Measurements from ENCODE around the gene HERPUD1. TPM values are rescaled to one million over a fixed set of nuclear protein-coding genes. Genes with fewer than 3 reads are reported as not detected.

The HERPUD1 gene
- polyA plus RNA-seq, 1 of the 3 experiments (the other 2 are of a cell fraction): 46.3 TPM

DNA sequence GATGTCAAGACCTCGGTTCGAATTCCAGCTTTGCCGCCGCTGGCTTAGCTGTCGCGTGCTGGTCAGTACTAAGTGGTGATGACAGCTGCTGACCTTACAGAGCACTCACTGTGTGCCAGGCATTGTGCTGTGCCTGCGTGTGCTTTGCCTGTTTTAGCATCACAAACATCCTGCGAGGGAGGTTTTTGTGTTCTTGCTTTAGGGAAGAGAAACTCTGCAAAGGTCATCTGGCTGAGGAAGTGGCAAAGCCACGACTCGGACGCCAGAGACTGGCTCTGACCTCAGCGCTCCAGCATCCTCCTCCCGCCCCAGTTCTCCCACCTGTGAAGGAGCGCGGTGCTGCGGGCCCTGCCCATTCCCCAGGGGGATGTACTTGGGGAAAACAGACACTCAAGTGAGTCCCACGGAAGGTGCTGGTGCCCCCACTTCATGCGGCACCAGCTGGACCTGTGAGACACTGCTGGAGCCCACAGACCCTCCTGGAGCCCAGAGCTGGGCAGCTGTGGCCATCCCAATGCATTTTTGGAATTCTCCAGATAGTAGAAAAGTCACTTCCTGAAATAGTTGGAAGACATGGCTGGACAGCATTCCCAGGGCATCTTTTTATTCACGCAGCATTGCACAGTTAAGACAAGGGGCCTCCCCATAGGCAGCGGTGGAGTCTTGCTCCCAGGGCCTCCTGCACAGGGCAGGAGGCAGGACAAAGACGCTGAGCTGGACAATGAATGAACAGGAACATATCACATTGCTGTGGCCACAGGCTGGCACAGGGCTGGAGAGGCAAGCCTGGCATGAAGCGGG lies 20.0 kb upstream of the HERPUD1 start:
- ChIA-PET POLR2A (interaction anchor here (1.4 kb wide), 2 partner anchors 20 kb away, joined by 4 to 6 read pairs; partner anchors contain the start of gene HERPUD1), CTCF (no interaction called here)
- Histone ChIP-seq H3K79me2 (ENCODE audit: insufficient read depth) (no peaks in the 10 kb centered on the region), H2AFZ (ENCODE audit: low read depth) (peak overlapping the region; percentile 44), H3K4me3 (ENCODE audit: low read depth in 2 of 2, low read length in 1 of 2) (no peak overlapping the region), H3K9me3 (no peaks in the 10 kb centered on the region), H3K27me3 (ENCODE audit: insufficient read depth) (no peaks in the 10 kb centered on the region), H3K9ac (no peak overlapping the region), H3K27ac (ENCODE audit: low read depth in 2 of 2, low read length in 1 of 2) (0 out of 4 replicates have a peak overlapping the region, but pooled peaks of 1 of the 2 experiments have one; percentile 48), H3K4me1 (ENCODE audit: control insufficient read depth in 1 of 2, insufficient read depth in 2 of 2, low read depth in 1 of 2, low read length in 1 of 2) (peaks cover 0 to 20% of the 10 kb centered on the region in 2 experiments; a peak in 2 of 4 replicates), H3F3A (replicated peaks; ENCODE audit: insufficient read depth) (no peaks in the 10 kb centered on the region), H4K20me1 (ENCODE audit: insufficient read depth) (no peaks in the 10 kb centered on the region), H3K4me2 (peak overlapping the region; percentile 14), H3K9me2 (no peaks in the 10 kb centered on the region), H3K36me3 (replicated peaks in 1 of 2; ENCODE audit: control insufficient read depth in 1 of 2, insufficient read depth in 2 of 2, low read length in 1 of 2) (no peaks in the 10 kb centered on the region)
- TF ChIP-seq, protein P1, sequence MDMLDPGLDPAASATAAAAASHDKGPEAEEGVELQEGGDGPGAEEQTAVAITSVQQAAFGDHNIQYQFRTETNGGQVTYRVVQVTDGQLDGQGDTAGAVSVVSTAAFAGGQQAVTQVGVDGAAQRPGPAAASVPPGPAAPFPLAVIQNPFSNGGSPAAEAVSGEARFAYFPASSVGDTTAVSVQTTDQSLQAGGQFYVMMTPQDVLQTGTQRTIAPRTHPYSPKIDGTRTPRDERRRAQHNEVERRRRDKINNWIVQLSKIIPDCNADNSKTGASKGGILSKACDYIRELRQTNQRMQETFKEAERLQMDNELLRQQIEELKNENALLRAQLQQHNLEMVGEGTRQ (IDR thresholded peaks at IDR 0.05; ENCODE audit: borderline replicate concordance, low read depth, low read length): no peak
- no peak for TF ChIP-seq GABPA (IDR thresholded peaks at IDR 0.05; ENCODE audit: low read depth)
- TF ChIP-seq TEAD4 (IDR thresholded peaks at IDR 0.05; ENCODE audit: borderline replicate concordance, insufficient read depth): peak; percentile 67; the same call in 1 of the 2 replicates
- no peak for TF ChIP-seq NRF1 (IDR thresholded peaks at IDR 0.05; ENCODE audit: low read depth, low read length)
- no peak for TF ChIP-seq RAD21 (IDR thresholded peaks at IDR 0.05; ENCODE audit: low read length)
- no peak for TF ChIP-seq GATA2 (CRISPR knock-in tag; IDR thresholded peaks at IDR 0.05)
- WGBS (ENCODE audit: low lambda C conversion rate): 82% methylated on average over 7 of the region's 22 CpGs
- no peak for DNase-seq

DNA sequence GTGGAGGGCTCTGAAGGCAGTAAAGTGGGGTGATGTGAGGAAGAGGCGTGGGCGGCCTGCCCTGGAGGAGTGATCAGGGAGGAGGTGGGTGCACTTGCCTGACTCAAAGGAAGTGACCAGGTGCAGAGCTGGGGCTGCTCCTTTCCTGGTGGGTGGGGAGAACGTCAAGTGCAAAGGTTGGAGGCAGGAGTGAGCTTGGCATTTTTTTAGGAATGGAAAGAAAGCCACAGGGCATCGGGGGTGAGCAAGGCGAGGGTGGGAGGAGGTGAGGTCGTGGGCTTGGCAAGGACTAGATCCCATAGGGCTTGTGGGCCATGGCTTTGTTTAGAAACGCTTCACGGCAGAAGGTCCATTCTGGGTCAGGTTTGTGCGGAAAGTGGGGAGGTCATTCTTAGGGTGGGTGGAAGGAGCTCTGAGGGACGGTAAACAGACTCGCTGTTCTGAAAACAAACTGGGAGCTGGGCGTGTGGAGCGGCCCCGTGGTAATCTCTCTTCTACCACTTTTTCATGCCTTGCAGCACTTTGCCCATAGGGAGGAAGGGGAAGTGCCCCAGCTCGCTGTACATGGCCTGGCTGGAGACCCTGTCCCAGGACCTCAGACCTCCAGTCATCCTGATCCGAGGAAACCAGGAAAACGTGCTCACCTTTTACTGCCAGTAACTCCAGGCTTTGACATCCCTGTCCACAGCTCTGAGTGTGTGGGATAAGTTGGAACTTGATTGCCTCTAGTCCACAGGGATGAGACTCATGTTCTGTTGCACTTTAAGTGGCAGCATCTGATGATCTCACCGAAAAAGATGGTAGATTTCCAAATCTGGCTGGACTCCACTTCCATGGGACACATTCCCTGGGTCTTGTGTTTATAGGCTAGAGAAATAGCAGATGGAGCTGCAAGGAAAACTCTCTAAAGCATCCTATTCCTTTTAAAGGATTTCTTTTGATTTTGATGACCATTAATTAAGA lies 18.9 kb upstream of the HERPUD1 start:
- Histone ChIP-seq H3K9ac (no peak overlapping the region), H3K27me3 (ENCODE audit: insufficient read depth) (no peaks in the 10 kb centered on the region), H3K27ac (ENCODE audit: low read depth in 2 of 2, low read length in 1 of 2) (no peak overlapping the region), H4K20me1 (ENCODE audit: insufficient read depth) (no peaks in the 10 kb centered on the region), H3K36me3 (replicated peaks in 1 of 2; ENCODE audit: control insufficient read depth in 1 of 2, insufficient read depth in 2 of 2, low read length in 1 of 2) (no peaks in the 10 kb centered on the region), H3K9me3 (no peaks in the 10 kb centered on the region), H3F3A (replicated peaks; ENCODE audit: insufficient read depth) (no peaks in the 10 kb centered on the region), H3K79me2 (ENCODE audit: insufficient read depth) (no peaks in the 10 kb centered on the region), H3K4me2 (no peak overlapping the region; the same call in 1 of the 2 replicates), H3K4me1 (ENCODE audit: control insufficient read depth in 1 of 2, insufficient read depth in 2 of 2, low read depth in 1 of 2, low read length in 1 of 2) (peaks cover 0 to 20% of the 10 kb centered on the region in 2 experiments; a peak in 2 of 4 replicates), H3K4me3 (ENCODE audit: low read depth in 2 of 2, low read length in 1 of 2) (no peak overlapping the region), H2AFZ (ENCODE audit: low read depth) (peak overlapping the region; percentile 44), H3K9me2 (no peaks in the 10 kb centered on the region)
- DNase-seq: no peak
- POLR2A ChIA-PET: interaction anchor here (1.4 kb wide), 1 partner anchor 19 kb away, joined by 4 read pairs; the partner anchor contains the start of gene HERPUD1
- TF ChIP-seq EZH2phosphoT487 (IDR thresholded peaks at IDR 0.05; ENCODE audit: borderline replicate concordance, low read depth): no peak
- TF ChIP-seq TCF12 (IDR thresholded peaks at IDR 0.05): no peak
- TF ChIP-seq, protein P1 (IDR thresholded peaks at IDR 0.05; ENCODE audit: borderline replicate concordance, low read depth, low read length): no peak
- TF ChIP-seq RCOR1 (IDR thresholded peaks at IDR 0.05; ENCODE audit: low read length): no peak
- no peak for TF ChIP-seq YY1 (IDR thresholded peaks at IDR 0.05; ENCODE audit: low read depth)
- TF ChIP-seq PBX3 (IDR thresholded peaks at IDR 0.05): no peak
- no peak for TF ChIP-seq RAD21 (IDR thresholded peaks at IDR 0.05; ENCODE audit: low read length)
- no peak for TF ChIP-seq EP300 (IDR thresholded peaks at IDR 0.05; ENCODE audit: borderline replicate concordance in 1 of 2, low read depth in 1 of 2, low read length in 1 of 2)
- TF ChIP-seq GABPA (IDR thresholded peaks at IDR 0.05; ENCODE audit: low read depth): no peak
- TF ChIP-seq FOSL2 (IDR thresholded peaks at IDR 0.05; ENCODE audit: borderline replicate concordance, low read depth): no peak
- no peak for TF ChIP-seq CHD2 (IDR thresholded peaks at IDR 0.05; ENCODE audit: low read length, partially characterized antibody)
- CTCF ChIA-PET: interaction anchor here (1.2 kb wide), 1 partner anchor 237 kb away, joined by 3 read pairs; no protein-coding TSS in a partner anchor
- WGBS (ENCODE audit: low lambda C conversion rate): 85% methylated on average over 18 of the region's 18 CpGs

Measured in SK-N-SH (cell line).